GM23338 (cell line): Measurements from ENCODE around the gene HELT. TPM values are rescaled to one million over a fixed set of nuclear protein-coding genes. Genes with fewer than 3 reads are reported as not detected.
"Not testable (repeated sequence)": the region's sequence is repeated elsewhere in the genome, so short reads cannot be mapped to it uniquely, and the experiment has no call there.

Experiments used
- ATAC-seq: fragments of 200-7000 bp; cut with Tn5 transposase; 3 replicates; pipeline ENCODE4 v1.9.1; 2020
- DNase-seq: peaks from one replicate; pipeline ENCODE4 v3.0.0-alpha.2; 2015; ENCODE audit warnings: low spot score
- H2AFZ ChIP-seq: fragments of 200-600 bp; sonication (generic); 2 replicates; pipeline ENCODE4 v1.8.0; 2016; ENCODE audit warnings: antibody characterized with exemption, mild to moderate bottlenecking, moderate library complexity
- H3F3A ChIP-seq: fragments of 200-600 bp; sonication (generic); replicated peaks from 2 replicates; pipeline ENCODE4 v1.8.0; 2017; ENCODE audit warnings: antibody characterized with exemption, mixed run types, low read depth
- H3K27ac ChIP-seq: fragments of 200-600 bp; sonication (generic); 2 replicates; pipeline ENCODE4 v1.6.1; 2016; ENCODE audit warnings: low read depth
- H3K27me3 ChIP-seq: fragments of 200-600 bp; sonication (generic); 2 replicates; pipeline ENCODE4 v1.8.0; 2016; ENCODE audit warnings: mild to moderate bottlenecking, mixed run types, moderate library complexity; ENCODE audit not compliant: insufficient read depth
- H3K36me3 ChIP-seq: fragments of 200-600 bp; sonication (generic); 2 replicates; pipeline ENCODE4 v1.8.0; 2016; ENCODE audit warnings: mild to moderate bottlenecking; ENCODE audit not compliant: insufficient read depth
- H3K4me1 ChIP-seq: fragments of 200-600 bp; sonication (generic); 2 replicates; pipeline ENCODE4 v1.8.0; 2016; ENCODE audit warnings: mild to moderate bottlenecking, moderate library complexity; ENCODE audit not compliant: insufficient read depth
- H3K4me2 ChIP-seq: fragments of 200-600 bp; sonication (generic); 2 replicates; pipeline ENCODE4 v1.7.1; 2017; ENCODE audit warnings: mixed run types
- H3K4me3 ChIP-seq: fragments of 200-600 bp; sonication (generic); 2 replicates; pipeline ENCODE4 v1.6.1; 2016; ENCODE audit warnings: mixed run types
- H3K79me2 ChIP-seq: fragments of 200-600 bp; sonication (generic); replicated peaks from 2 replicates; pipeline ENCODE4 v1.8.0; 2017; ENCODE audit warnings: mild to moderate bottlenecking; ENCODE audit not compliant: insufficient read depth
- H3K9me2 ChIP-seq: fragments of 200-600 bp; sonication (generic); 2 replicates; pipeline ENCODE4 v1.8.0; 2017; ENCODE audit not compliant: insufficient read depth
- H4K20me1 ChIP-seq: fragments of 200-600 bp; sonication (generic); replicated peaks from 2 replicates; pipeline ENCODE4 v1.8.0; 2017; ENCODE audit warnings: mild to moderate bottlenecking; ENCODE audit not compliant: insufficient read depth
- H3K27ac Mint-ChIP-seq: 2 replicates; pipeline ENCODE4 v1.8.0; 2020; ENCODE audit warnings: inconsistent platforms, mild to moderate bottlenecking, moderate library complexity, mixed read lengths
- H3K27me3 Mint-ChIP-seq: 3 replicates; pipeline ENCODE4 v1.8.0; 2022; ENCODE audit warnings: low read depth, mild to moderate bottlenecking, moderate library complexity, mixed read lengths, inconsistent platforms; ENCODE audit not compliant: insufficient read depth, poor library complexity
- H3K36me3 Mint-ChIP-seq: 3 replicates; pipeline ENCODE4 v1.8.0; 2021; ENCODE audit warnings: low read depth, mild to moderate bottlenecking, inconsistent platforms, moderate library complexity, mixed read lengths
- H3K4me1 Mint-ChIP-seq: 3 replicates; pipeline ENCODE4 v1.8.0; 2020; ENCODE audit warnings: mild to moderate bottlenecking, inconsistent platforms, mixed read lengths
- H3K4me3 Mint-ChIP-seq: 3 replicates; pipeline ENCODE4 v1.8.0; 2021; ENCODE audit warnings: moderate library complexity, mild to moderate bottlenecking, inconsistent platforms, mixed read lengths
- H3K9me3 Mint-ChIP-seq: 3 replicates; pipeline ENCODE4 v1.8.0; 2020; ENCODE audit warnings: moderate library complexity, mild to moderate bottlenecking, inconsistent platforms, mixed read lengths
- CREB1 ChIP-seq: fragments of 250-450 bp; sonication (Bioruptor Pico); IDR thresholded peaks from 2 replicates; pipeline ENCODE4 v1.5.0; 2020; ENCODE audit warnings: low read depth, mild to moderate bottlenecking, moderate library complexity
- EZH2phosphoT487 ChIP-seq: fragments of 200-600 bp; sonication (generic); IDR thresholded peaks from one replicate; pipeline ENCODE4 v1.8.1; 2018; ENCODE audit warnings: antibody characterized with exemption; ENCODE audit not compliant: unreplicated experiment
- JUNB ChIP-seq: IDR thresholded peaks from one replicate; pipeline ENCODE4 v1.6.1; 2016; ENCODE audit warnings: antibody characterized with exemption; ENCODE audit not compliant: unreplicated experiment
- POLR2AphosphoS5 ChIP-seq: IDR thresholded peaks from 2 replicates; pipeline ENCODE4 v1.6.1; 2016; ENCODE audit warnings: antibody characterized with exemption, low read depth
- REST ChIP-seq: IDR thresholded peaks from one replicate; pipeline ENCODE4 v1.6.1; 2018; ENCODE audit warnings: antibody characterized with exemption; ENCODE audit not compliant: unreplicated experiment
- STAT1 ChIP-seq: IDR thresholded peaks from one replicate; pipeline ENCODE4 v1.6.1; 2016; ENCODE audit warnings: antibody characterized with exemption; ENCODE audit not compliant: unreplicated experiment
- ZNF114 ChIP-seq: fragments of 250-450 bp; sonication (Bioruptor Pico); IDR thresholded peaks from 2 replicates; pipeline ENCODE4 v1.5.0; 2020; ENCODE audit warnings: mild to moderate bottlenecking, moderate library complexity
- ZNF462 ChIP-seq: fragments of 250-450 bp; sonication (Bioruptor Pico); IDR thresholded peaks from 2 replicates; pipeline ENCODE4 v1.5.0; 2020; ENCODE audit warnings: mild to moderate bottlenecking, moderate library complexity
- polyA plus RNA-seq: library from polyadenylated mRNA; unstranded; fragments of >200 nt; fragmentation: Nextera tagmentation; extraction: Ambion mirVana; gene quantifications from 2 replicates; pipeline ENCODE4 v1.2.1, GENCODE V29; 2016
- total RNA-seq: library from RNA; depleted of rRNA; stranded (reverse); fragments of >200 nt; shearing (Covaris generic); gene quantifications from 2 replicates; pipeline ENCODE4 v1.2.3, GENCODE V29; 2014

HELT gene
- total and polyA plus RNA-seq, 2 experiments from 2014 or later = not detected

GRCh38 chr4:184969610-184970009 is 48.7 kb upstream of the HELT start (continued):
- TF ChIP-seq ZNF462 (CRISPR knock-in tag) (no peak), ZNF114 (CRISPR knock-in tag) (no peak), POLR2AphosphoS5 (no peak), STAT1 (no peak), CREB1 (CRISPR knock-in tag) (no peak), JUNB (no peak), EZH2phosphoT487 (no peak)

DNA sequence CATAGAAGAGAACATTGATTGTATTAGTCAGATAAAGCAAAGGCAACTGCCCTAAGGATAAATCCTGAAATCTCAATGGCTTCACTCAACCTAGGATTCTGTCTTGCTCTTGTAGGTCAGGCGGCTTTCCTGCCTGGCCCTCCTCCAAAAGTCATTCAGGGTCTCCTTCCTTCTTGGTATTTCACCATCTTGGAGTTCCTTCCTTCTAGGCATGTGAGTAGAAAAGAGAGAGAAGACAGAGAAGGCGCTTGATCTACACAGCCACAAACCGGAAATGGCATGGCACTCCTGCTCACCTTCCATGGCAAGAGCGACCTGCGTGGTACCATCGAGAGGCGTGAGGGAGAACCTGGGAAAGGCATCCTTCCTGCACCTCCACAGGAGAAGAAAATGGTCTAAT is 45.3 kb upstream of the HELT start:
- H3K4me2 ChIP-seq = no peak overlapping the region
- H3K27ac ChIP-seq = no peak overlapping the region
- Mint-ChIP-seq H3K27ac (no peak overlapping the region), H3K4me3 (no peak overlapping the region), H3K4me1 (no peaks in the 10 kb centered on the region), H3K27me3 (peaks cover 3% of the 10 kb centered on the region), H3K36me3 (peaks cover 18% of the 10 kb centered on the region), H3K9me3 (peaks cover 29% of the 10 kb centered on the region)
- H3K36me3 ChIP-seq = no peaks in the 10 kb centered on the region
- no peaks in the 10 kb centered on the region for H3K27me3 ChIP-seq
- TF ChIP-seq REST (no peak), EZH2phosphoT487 (no peak), CREB1 (CRISPR knock-in tag) (no peak), ZNF114 (CRISPR knock-in tag) (no peak)
- no peak for DNase-seq
- peaks cover 7% of the 10 kb centered on the region for H3K9me2 ChIP-seq
- no peaks in the 10 kb centered on the region for H3K4me1 ChIP-seq
- no peak overlapping the region for H2AFZ ChIP-seq
- ATAC-seq = no peak
- no peaks in the 10 kb centered on the region for H4K20me1 ChIP-seq
- H3K4me3 ChIP-seq = no peak overlapping the region
- H3F3A ChIP-seq = no peaks in the 10 kb centered on the region
- H3K79me2 ChIP-seq = no peaks in the 10 kb centered on the region

DNA sequence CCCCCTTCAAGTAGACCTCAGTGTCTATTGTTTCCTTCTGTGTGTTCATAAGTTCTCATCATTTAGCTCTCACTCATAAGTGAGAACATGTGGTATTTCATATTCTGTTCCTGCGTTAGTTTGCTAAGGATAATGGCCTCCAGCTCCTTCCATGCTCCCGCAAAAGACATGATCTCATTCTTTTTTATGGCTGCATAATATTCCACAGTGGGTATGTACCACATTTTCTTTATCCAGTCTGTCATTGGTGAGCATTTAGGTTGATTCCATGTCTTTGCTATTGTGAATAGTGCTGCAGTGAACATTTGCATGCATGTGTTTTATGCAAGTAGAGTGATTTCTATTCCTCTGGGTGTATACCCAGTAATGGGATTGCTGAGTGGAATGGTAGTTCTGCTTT is 41.9 kb upstream of the HELT start:
- H3K27me3 ChIP-seq, H3K36me3 Mint-ChIP-seq, H3K4me1 ChIP-seq, H3K36me3 ChIP-seq, H2AFZ ChIP-seq, H3K4me3 Mint-ChIP-seq, H3K4me1 Mint-ChIP-seq, H3K4me3 ChIP-seq, H4K20me1 ChIP-seq, H3K27ac ChIP-seq, H3K4me2 ChIP-seq, H3K27me3 Mint-ChIP-seq, H3K9me2 ChIP-seq, DNase-seq, H3F3A ChIP-seq, H3K27ac Mint-ChIP-seq, H3K79me2 ChIP-seq, ATAC-seq: not testable (repeated sequence)
- peaks cover 15% of the 10 kb centered on the region for H3K9me3 Mint-ChIP-seq
